HG03097 (cell line): ENCODE measurements around the gene TBXAS1.

Experiments
- ATAC-seq: cut with Tn5 transposase; IDR thresholded peaks from one replicate; pipeline ENCODE4 v1.9.1; 2021; ENCODE audit not compliant: unreplicated experiment, low FRiP score

Gene TBXAS1

DNA sequence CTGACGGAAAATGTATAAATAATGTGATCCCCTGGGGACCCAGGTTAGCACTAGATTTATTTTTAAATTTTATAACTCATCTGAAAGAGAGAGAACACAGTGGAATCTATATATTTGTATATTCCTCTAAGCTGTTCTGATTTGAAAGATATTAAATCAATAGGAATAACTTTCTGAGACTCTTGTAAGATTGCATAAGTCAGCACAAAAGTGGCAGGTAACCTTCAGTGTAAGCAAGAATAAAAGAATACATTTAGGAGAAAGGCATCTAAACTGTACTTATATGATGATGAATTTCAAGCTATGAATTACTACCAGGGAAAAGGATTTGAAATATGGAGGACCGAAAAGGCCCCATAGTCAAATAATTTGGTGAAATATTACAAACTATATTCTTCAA is 112.8 kb downstream of the TBXAS1 start:
- no peak for ATAC-seq

- no peak for ATAC-seq
Observed at GRCh38 chr7:139942636-139943035, 113.6 kb downstream of the TBXAS1 start.

DNA sequence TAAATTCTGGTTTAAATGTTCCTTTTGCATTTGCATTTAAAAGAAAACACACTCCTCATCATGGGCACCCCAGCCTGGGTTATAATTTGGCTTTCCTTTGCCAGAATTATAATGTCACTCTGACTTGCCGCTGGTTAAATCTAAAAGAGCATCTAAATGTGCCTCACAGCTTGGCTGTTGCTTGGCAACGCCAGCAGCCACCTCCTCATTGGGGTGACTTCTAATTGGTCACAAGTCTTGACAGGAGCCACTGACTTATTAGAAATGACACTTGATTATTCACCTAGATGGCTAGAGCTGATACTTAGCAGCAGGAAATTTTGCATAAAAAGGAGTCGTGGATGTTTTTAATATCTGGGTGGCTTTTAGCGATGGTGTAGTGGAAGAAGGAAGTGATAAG is 114.3 kb downstream of the TBXAS1 start:
- ATAC-seq: no peak

- no peak for ATAC-seq
Observed at GRCh38 chr7:139944248-139944647, 115.2 kb downstream of the TBXAS1 start.

GRCh38 chr7:139946533-139946932 is 117.5 kb downstream of the TBXAS1 start:
- ATAC-seq: no peak

DNA sequence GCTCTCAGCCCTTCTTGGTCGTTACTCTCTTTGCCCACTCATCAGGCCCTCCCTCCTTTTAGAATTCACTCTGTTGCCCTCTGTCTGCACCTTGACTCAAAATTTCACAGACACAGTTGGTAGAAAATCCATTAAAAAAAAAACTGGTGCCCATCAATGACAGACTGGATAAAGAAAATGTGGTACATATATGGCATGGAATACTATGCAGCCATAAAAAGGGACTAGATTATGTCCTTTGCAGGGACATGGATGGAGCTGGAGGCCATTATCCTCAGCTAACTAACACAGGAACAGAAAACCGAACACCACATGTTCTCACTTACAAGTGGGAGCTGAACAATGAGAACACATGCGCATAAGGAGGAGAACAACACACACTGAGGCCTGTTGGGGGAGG is 118.0 kb downstream of the TBXAS1 start:
- no peak for ATAC-seq

- no peak for ATAC-seq
Observed at GRCh38 chr7:139948167-139948566, 119.1 kb downstream of the TBXAS1 start.

DNA sequence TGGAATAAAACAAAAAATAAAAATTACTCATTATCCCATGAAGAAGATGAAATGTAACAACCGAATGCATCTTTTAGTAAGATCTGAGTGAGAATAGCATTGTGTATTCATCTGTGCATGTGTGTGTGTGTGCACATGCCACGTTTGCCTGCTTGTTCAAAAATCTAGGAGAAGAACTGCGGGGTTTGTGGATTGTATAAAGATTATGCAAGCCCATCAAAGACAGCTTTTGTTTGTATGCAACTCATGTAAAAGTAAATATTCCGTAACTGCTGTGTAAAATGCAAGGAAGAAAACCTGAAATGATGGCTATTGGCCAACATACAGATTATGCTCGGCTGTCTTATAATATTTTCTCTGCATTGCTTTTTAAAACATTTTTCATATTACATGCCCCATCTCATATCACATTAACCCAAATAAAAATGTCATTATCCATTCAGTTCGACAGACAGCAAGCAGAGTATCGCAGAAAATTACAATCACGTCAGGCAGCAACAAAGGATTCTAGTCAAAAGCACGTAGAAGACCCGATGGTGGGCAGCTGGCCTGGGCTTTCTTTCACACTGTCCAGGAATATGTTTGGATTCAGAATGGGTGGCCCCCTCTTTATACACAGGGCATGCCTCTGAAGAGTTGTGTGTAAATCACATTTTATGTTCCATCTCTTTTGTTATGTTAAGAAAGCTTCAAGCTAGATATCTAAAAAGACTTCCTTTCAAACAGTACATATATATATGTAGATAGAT is 119.7 kb downstream of the TBXAS1 start:
- no peak for ATAC-seq

DNA sequence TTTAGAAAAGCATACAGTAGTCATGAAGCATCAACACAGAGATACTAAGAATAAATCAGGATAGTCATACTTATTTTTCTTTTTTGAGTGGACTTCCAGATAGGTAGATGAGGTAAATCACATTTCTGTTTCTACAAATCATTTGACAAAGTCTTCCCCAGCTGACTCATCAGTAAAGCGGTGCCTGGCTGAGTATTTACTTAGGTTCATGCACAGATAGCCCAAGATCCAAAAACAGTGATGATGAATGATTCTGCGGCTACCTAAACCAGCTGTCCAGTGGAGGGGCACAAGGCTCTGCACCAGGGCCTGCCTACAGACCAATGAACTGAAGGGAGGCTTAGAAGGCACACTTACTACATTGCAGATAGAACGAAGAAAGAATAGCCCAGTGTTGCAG is 120.6 kb downstream of the TBXAS1 start:
- ATAC-seq: no peak

GRCh38 chr7:139950881-139951525 is 121.9 kb downstream of the TBXAS1 start:
- no peak for ATAC-seq

DNA sequence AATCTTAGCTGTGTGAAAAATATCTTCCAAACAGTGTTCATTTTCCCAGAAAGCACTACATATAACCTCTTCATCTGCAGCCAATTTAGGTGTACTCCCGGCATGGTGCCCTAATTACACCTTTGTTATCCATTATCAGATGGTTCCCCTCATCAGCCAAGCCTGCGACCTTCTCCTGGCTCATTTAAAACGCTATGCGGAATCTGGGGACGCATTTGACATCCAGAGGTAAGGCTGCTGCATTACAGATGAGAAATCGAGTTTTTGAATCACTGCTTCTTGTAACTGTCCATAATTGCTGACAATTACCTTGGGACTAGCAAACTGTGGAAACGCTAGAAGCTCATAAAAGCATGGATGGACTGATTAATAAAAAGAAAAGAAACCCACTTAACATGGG is 124.2 kb downstream of the TBXAS1 start:
- no peak for ATAC-seq

- ATAC-seq: no peak
Observed at GRCh38 chr7:139955109-139955820, 126.2 kb downstream of the TBXAS1 start.

DNA sequence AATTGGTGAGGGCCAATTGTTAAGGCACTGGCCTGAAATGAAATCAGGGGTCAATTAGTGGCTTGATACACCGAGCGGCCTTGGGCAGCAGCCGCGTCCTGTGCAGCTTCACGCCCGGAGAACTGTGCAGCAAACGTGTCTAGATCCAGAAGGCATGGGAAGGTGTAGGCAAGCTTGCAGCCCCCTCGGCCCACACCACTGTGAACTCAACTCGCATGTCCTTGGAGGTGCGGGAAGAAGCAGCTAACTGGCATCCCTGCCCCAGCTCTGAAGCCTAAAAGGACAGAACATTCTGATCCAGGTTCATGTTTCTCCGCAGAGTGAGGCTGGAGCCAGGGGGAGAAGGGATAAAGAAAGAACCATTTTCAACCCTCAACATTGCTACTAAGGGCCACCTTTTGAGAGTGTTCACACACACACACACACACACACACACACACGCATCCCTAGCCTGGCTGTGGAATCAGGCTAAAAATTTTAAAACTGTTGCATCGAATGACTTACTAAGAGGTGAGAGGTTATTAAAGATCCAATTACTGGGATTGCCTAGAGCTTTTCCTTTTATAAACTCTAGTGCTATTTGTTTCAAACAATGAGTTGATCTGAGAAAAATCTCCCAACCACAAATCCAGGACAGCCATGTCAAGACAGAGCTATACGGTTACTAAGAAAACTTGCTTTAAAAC is 129.7 kb downstream of the TBXAS1 start:
- no peak for ATAC-seq

- ATAC-seq: no peak
Observed at GRCh38 chr7:139959285-139959628, 130.2 kb downstream of the TBXAS1 start.

- ATAC-seq: no peak
Observed at GRCh38 chr7:139959718-139960117, 130.7 kb downstream of the TBXAS1 start.

- ATAC-seq: no peak
Observed at GRCh38 chr7:139960157-139960556, 131.1 kb downstream of the TBXAS1 start.

- ATAC-seq: no peak
Observed at GRCh38 chr7:139965942-139966628, 137.0 kb downstream of the TBXAS1 start.

GRCh38 chr7:139966949-139967348 is 137.9 kb downstream of the TBXAS1 start:
- no peak for ATAC-seq

- no peak for ATAC-seq
Observed at GRCh38 chr7:139968931-139969330, 139.9 kb downstream of the TBXAS1 start.

- no peak for ATAC-seq
Observed at GRCh38 chr7:139972029-139972428, 143.0 kb downstream of the TBXAS1 start.
